Hypothalamus (tissue), 51 donors: ENCODE measurements around the gene PLGRKT.
"Not testable (repeated sequence)": the region's sequence is repeated elsewhere in the genome, so short reads cannot be mapped to it uniquely, and the experiment has no call there.

ENCODE experiments used
- DNase-seq, 51 donors: peaks; one replicate each; lab custom pipeline; 2025; lab: John Stamatoyannopoulos, UW

The PLGRKT gene

DNA sequence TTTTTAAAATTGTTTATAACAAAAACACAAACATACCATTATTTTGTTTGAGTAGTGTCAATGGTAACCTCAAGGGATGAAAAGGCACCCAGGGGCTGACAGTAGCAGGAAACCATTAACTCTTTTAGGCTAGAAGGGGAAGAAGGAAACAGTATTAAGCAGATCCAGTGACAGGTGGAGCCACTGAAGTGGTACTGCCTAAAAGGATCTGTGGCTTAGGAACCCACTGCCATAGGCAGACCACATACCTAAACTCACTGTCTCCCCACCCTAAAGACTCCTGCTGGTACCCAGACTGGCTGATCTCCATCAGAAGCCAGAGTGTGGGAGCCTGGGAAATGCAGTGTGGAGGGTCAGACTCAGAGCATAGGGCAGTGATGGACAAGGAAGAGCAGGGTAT, 111.5 kb downstream of the PLGRKT start:
- no peak for DNase-seq

DNA sequence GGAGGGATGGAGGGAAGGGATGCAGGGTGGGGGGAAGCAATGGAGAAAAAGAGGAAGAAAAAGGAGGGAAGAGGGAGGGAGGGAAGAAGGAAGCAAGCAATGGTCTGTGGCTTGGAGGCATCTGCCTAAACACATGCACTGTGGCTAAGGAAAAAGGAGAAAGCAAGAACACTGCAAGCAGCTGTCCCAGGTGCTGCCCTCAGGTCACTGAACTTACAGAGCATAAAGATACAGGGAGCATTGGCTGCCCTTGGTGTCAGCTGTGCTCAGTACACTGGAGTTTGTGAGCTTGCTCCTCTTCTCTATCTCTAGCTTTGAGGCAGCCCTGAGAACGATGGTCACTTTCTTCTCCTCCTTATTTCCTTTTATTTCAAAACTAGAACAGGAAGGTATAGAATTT, 116.1 kb downstream of the PLGRKT start:
- DNase-seq = not testable (repeated sequence)

DNA sequence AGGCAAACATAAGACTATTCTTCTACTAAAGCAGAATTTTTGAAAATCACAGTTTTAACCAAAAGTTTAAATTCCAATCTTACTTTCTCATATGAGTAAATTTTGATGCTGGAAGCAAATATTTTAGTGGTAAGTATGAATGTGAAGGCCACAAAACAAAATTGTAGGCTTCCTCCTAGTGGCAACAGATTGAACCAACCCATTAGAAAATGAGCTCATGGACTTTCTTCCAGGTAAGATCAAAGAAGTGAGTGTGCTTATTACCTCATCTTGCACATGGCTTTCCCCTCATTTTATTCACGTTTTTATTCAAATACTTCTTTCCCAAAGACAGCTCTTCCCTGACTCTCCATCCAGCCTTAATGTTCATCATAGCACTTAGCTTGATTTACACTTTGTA, 116.7 kb downstream of the PLGRKT start:
- no peak for DNase-seq

DNA sequence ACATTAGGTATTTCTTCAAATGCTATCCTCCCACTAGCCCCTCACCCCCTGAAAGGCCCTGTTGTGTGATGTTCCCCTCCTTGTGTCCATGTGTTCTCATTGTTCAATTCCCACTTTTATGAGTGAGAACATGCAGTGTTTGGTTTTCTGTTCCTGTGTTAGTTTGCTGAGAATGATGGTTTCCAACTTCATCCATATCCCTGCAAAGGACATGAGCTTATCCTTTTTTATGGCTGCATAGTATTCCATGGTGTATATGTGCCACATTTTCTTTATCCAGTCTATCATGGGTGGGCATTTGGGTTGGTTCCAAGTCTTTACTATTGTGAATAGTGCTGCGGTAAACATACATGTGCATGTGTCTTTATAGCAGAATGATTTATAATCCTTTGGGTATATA, 121.3 kb downstream of the PLGRKT start:
- not testable (repeated sequence) for DNase-seq

DNA sequence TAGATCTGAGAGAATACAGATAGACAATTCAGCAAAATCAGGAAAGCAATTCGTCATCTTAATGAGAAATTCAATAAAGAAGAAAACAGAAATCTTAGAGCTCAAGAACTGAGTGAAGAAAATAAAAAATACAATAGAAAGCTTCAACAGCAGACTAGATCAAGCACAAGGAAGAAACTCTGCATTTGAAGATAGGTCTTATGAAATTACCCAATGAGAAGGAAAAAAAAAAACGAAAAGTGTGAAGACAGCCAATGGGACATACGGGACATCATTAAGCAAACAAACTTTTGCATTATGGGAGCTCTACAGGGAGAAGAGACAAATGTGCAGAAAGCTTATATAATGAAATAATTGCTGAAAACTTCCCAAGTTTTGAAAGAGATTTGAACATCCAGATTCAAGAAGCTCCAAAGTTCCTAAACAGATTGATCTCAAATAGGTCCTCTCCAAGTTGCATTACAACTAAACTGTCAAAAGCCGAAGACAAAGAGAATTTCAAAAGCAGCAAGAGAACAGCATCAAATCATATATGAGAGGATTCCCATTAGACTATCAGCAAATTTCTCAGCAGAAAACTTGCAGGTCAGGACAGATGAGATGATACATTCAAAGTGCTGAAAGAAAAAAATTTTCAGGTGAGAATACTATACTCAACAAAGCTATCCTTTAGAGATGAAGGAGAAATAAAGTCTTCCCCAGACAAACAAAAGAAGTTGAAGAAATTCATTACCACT, 122.4 kb downstream of the PLGRKT start:
- no peak for DNase-seq

DNA sequence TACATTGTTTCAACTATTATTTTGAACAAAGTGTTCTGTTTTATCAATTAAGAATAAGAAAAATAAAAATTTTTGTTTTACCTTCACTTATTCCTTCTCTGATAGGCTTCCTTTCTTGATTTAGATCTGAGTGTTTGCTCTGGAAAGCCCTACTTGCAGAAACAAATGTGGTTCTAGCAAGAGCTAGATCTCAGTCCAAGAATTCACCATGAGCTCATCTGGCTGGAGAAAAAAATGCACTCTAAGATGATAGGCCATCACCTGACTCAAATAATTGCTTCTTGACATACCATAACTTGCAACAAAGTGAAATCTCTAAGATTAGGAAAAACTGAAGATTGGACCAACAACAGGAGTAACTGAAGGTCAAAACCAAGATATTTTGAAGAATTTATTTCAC, 126.9 kb downstream of the PLGRKT start:
- no peak for DNase-seq
